Measurements from ENCODE around the gene IL1B. TPM values are rescaled to one million over a fixed set of nuclear protein-coding genes. Genes with fewer than 3 reads are reported as not detected.

The IL1B gene
- total and polyA plus RNA-seq, 2 donors (not counting 1 experiment from before 2014, with no cell fraction given) = 0.20 to 13.1 TPM

DNA sequence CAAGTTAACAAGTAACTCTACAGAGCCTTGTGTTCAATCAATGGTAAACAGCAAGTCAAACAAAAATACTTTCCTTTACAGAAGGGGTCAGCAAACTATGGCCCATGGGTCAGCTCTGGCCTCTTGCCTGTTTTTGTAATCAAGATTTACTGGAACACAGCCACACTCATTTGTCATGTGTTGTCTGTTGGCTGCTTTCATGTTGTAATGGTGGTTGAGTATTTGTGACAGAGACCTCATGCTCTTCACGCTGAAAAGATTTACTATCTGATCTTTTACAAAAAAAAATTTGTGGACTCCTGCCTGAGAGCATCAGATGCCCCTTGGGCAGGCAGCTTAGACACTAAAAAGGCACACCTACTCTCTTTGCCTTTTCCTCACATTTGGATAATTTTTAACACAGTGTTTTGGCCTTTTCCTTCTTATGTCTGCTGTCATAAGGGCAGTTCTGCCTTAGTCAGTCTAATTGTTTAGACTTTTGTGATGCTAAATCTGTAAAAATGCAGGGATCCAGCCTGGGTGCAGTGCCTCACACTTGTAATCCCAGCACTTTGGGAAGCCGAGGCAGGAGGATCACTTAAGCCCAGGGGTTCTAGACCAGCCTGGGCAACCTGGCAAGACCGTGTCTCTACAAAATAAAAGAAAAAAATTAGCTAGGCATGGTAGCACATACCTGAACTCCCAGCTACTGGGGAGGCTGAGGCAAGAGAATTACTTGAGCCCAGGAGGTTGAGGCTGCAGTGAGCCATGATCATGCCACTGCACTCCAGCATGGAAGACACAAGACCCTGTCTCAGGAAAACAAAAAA is 18.3 kb downstream of the IL1B start:
- no peak for ATAC-seq (ENCODE audit: low read depth)

DNA sequence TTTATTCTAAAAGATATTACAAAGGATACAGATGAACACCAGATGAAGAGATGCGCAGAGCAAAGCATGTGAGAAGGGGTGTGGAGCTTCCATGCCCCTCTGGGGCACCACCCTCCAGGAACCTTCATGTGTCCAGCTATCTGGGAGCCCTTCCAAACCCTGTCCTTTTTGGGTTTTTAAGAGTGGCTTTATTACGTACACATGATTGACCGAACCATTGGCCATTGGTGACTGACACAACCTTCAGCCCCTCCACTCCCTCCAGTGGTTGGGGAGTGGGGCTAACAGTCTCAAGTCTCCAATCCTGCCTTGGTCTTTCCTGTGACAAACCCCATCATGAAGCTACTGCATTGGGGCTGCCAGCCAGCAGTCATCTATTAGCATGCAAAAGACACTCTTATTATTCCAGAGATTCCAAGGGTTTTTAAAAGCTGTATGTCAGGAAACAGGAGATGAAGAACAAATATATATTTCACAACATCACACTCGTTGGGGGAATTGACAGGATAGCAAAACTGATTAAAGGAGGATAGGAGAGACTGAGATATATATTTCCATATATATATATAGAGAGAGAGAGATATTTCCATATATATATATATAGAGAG is 19.4 kb downstream of the IL1B start:
- ATAC-seq (ENCODE audit: low read depth) = no peak
- POLR2A ChIA-PET = no interaction called here
- Histone ChIP-seq H3K27me3 (replicated peaks in 1 of 4; ENCODE audit: control extremely low read depth in 1 of 4, control insufficient read depth in 3 of 4, insufficient read depth in 4 of 4, low read length in 3 of 4) (no peaks in the 10 kb centered on the region), H3K4me1 (ENCODE audit: control insufficient read depth in 2 of 2, insufficient read depth in 2 of 2, low read length in 2 of 2) (peaks cover 3 to 5% of the 10 kb centered on the region in 2 donors), H3K9me3 (ENCODE audit: control extremely low read depth in 1 of 3, control insufficient read depth in 2 of 3, insufficient read depth in 1 of 3, low read length in 2 of 3) (no peaks in the 10 kb centered on the region), H3K79me2 (ENCODE audit: control insufficient read depth, insufficient read depth, low read length) (no peaks in the 10 kb centered on the region), H4K20me1 (ENCODE audit: control insufficient read depth, insufficient read depth, low read length, poor library complexity, severe bottlenecking) (no peaks in the 10 kb centered on the region), H3K36me3 (replicated peaks in 1 of 2; ENCODE audit: control extremely low read depth in 1 of 2, control insufficient read depth in 1 of 2, extremely low read depth in 1 of 2, insufficient read depth in 2 of 2, low read length in 1 of 2) (no peaks in the 10 kb centered on the region), H3K9ac (ENCODE audit: low read length) (no peak overlapping the region), H2AFZ (ENCODE audit: insufficient read depth, low read depth, low read length, poor library complexity, severe bottlenecking) (no peak overlapping the region), H3K27ac (ENCODE audit: low read length in 2 of 2) (no peak overlapping the region), H3K4me3 (ENCODE audit: control extremely low read depth in 1 of 5, extremely low read depth in 1 of 5, insufficient read depth in 1 of 5, low read depth in 2 of 5, low read length in 4 of 5) (no peak overlapping the region), H3K4me2 (replicated peaks; ENCODE audit: low read depth, low read length, poor library complexity, severe bottlenecking) (no peak overlapping the region)
- TF ChIP-seq EZH2 (IDR thresholded peaks at IDR 0.05; ENCODE audit: borderline replicate concordance, insufficient read depth, low read depth, low read length, poor library complexity, severe bottlenecking) = no peak
- TF ChIP-seq, protein P1, sequence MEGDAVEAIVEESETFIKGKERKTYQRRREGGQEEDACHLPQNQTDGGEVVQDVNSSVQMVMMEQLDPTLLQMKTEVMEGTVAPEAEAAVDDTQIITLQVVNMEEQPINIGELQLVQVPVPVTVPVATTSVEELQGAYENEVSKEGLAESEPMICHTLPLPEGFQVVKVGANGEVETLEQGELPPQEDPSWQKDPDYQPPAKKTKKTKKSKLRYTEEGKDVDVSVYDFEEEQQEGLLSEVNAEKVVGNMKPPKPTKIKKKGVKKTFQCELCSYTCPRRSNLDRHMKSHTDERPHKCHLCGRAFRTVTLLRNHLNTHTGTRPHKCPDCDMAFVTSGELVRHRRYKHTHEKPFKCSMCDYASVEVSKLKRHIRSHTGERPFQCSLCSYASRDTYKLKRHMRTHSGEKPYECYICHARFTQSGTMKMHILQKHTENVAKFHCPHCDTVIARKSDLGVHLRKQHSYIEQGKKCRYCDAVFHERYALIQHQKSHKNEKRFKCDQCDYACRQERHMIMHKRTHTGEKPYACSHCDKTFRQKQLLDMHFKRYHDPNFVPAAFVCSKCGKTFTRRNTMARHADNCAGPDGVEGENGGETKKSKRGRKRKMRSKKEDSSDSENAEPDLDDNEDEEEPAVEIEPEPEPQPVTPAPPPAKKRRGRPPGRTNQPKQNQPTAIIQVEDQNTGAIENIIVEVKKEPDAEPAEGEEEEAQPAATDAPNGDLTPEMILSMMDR (IDR thresholded peaks at IDR 0.05) = no peak
- Mint-ChIP-seq H3K27me3 (no peaks in the 10 kb centered on the region), H3K4me1 (peaks cover 7% of the 10 kb centered on the region), H3K27ac (no peak overlapping the region), H3K4me3 (no peak overlapping the region), H3K9me3 (ENCODE audit: insufficient read depth) (no peaks in the 10 kb centered on the region)
- 100% methylated on average over 3 of the region's 4 CpGs for WGBS (ENCODE audit: insufficient coverage)
- intact Hi-C loops (cut with micrococcal nuclease) = no loop called here
- DNase-seq = no peak
- CTCF ChIA-PET = no interaction called here

More for the DNA sequence above, 18.3 kb downstream of the IL1B start:
- intact Hi-C loops (cut with micrococcal nuclease) = no loop called here
- no peak overlapping the region for H3K4me3 Mint-ChIP-seq
- no peak overlapping the region for H3K4me2 ChIP-seq (replicated peaks; ENCODE audit: low read depth, low read length, poor library complexity, severe bottlenecking)
- no peaks in the 10 kb centered on the region for H3K79me2 ChIP-seq (ENCODE audit: control insufficient read depth, insufficient read depth, low read length)
- WGBS (ENCODE audit: insufficient coverage) = 83% methylated on average over 2 of the region's 3 CpGs
- H3K27ac Mint-ChIP-seq = no peak overlapping the region
- H3K9me3 Mint-ChIP-seq (ENCODE audit: insufficient read depth) = no peaks in the 10 kb centered on the region
- H3K4me3 ChIP-seq (ENCODE audit: control extremely low read depth in 1 of 5, extremely low read depth in 1 of 5, insufficient read depth in 1 of 5, low read depth in 2 of 5, low read length in 4 of 5) = no peak overlapping the region
- TF ChIP-seq, protein P1 (IDR thresholded peaks at IDR 0.05) = no peak
- TF ChIP-seq EZH2 (IDR thresholded peaks at IDR 0.05; ENCODE audit: borderline replicate concordance, insufficient read depth, low read depth, low read length, poor library complexity, severe bottlenecking) = no peak
- H3K4me1 ChIP-seq (ENCODE audit: control insufficient read depth in 2 of 2, insufficient read depth in 2 of 2, low read length in 2 of 2) = no peaks in the 10 kb centered on the region
- no peak overlapping the region for H3K9ac ChIP-seq (ENCODE audit: low read length)
- no peaks in the 10 kb centered on the region for H3K36me3 ChIP-seq (replicated peaks in 1 of 2; ENCODE audit: control extremely low read depth in 1 of 2, control insufficient read depth in 1 of 2, extremely low read depth in 1 of 2, insufficient read depth in 2 of 2, low read length in 1 of 2)
- no peaks in the 10 kb centered on the region for H4K20me1 ChIP-seq (ENCODE audit: control insufficient read depth, insufficient read depth, low read length, poor library complexity, severe bottlenecking)
- no peak for DNase-seq
- no peaks in the 10 kb centered on the region for H3K27me3 ChIP-seq (replicated peaks in 1 of 4; ENCODE audit: control extremely low read depth in 1 of 4, control insufficient read depth in 3 of 4, insufficient read depth in 4 of 4, low read length in 3 of 4)
- no peaks in the 10 kb centered on the region for H3K4me1 Mint-ChIP-seq
- CTCF ChIA-PET = no interaction called here
- H3K27me3 Mint-ChIP-seq = no peaks in the 10 kb centered on the region
- H3K9me3 ChIP-seq (ENCODE audit: control extremely low read depth in 1 of 3, control insufficient read depth in 2 of 3, insufficient read depth in 1 of 3, low read length in 2 of 3) = no peaks in the 10 kb centered on the region
- no peak overlapping the region for H3K27ac ChIP-seq (ENCODE audit: low read length in 2 of 2)
- H2AFZ ChIP-seq (ENCODE audit: insufficient read depth, low read depth, low read length, poor library complexity, severe bottlenecking) = no peak overlapping the region
- POLR2A ChIA-PET = no interaction called here
